GM10248 (cell line): ENCODE measurements around the gene EMP1.

Experiments used
- CTCF ChIA-PET: fragments of 300-600 bp; sonication (Branson Sonifier 250); formaldehyde crosslinking; extraction: SDS; loops from one replicate; lab custom pipeline; 2021; ENCODE audit warnings: antibody characterized with exemption; lab: Yijun Ruan, JAX
- POLR2A ChIA-PET: fragments of 350-650 bp; sonication (Branson Sonifier 250); formaldehyde crosslinking; extraction: SDS; loops from one replicate; lab custom pipeline; 2020; ENCODE audit warnings: antibody characterized with exemption; lab: Yijun Ruan, JAX
- DNase-seq: peaks from one replicate; pipeline ENCODE4 v3.0.0; 2012; ENCODE audit errors: extremely low spot score
- CTCF ChIP-seq: IDR thresholded peaks from 2 replicates; pipeline ENCODE4 v1.5.1; 2012; ENCODE audit warnings: mild to moderate bottlenecking, low read depth; ENCODE audit errors: extremely low read depth, missing control alignments, control extremely low read depth

The EMP1 gene

DNA sequence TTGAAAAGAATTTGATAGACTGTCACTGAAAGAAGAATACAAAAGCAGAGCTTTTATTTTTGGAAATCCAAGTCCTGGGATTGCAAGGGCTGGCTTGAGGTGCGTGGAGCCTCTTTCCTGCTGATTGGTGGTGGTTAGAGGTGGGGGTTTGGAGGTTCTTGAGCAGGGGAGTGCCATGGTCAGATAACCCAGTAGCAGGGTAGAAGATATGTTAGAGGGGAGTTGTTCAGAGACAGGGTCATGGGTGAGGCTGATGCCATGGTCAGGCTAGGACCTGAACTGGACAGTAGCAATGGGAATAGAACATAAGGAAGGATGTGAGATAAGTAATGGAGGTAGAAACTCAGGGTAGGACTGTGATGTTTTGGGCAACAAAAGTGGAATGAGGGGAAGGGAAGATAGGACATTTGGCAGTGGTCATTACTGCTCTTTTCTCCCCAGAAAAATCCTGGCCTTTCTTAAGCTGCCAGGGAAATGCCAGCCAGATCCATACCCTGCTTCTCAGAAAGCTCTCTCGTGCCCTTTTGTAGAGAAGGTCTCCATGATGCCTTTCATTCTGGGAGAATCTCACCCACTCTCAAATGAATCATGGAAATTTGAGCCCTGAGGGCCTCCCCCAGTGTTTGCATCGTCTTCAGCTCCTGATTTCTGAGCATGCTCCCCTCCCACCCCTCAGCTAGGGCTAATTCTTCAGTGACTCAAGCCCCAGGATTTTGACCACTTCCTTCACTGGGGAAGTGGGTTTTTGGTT lies 9.5 kb downstream of the EMP1 start:
- DNase-seq = no peak
- ChIA-PET CTCF (interaction anchor here (1.6 to 1.9 kb wide), 2 partner anchors 13 to 290 kb away, joined by 5 to 11 read pairs; no protein-coding TSS in a partner anchor), POLR2A (interaction anchor here (0.5 kb wide), 1 partner anchor 10 kb away, joined by 3 read pairs; the partner anchor contains the start of gene EMP1)
- TF ChIP-seq CTCF = no peak

- CTCF ChIA-PET = interaction anchor here (1.6 to 2.1 kb wide), 4 partner anchors 13 to 419 kb away, joined by 5 to 15 read pairs (median 8); no protein-coding TSS in a partner anchor
- POLR2A ChIA-PET = no interaction called here
- no peak for DNase-seq
- TF ChIP-seq CTCF = no peak
These were observed 10.0 kb downstream of the EMP1 start for GRCh38 chr12:13206560-13206897.

- TF ChIP-seq CTCF = peak; percentile 40
- CTCF ChIA-PET = interaction anchor here (0.9 to 5.7 kb wide), 6 partner anchors 9 to 421 kb away, joined by 3 to 117 read pairs (median 4); no protein-coding TSS in a partner anchor
These were observed 12.3 kb downstream of the EMP1 start for GRCh38 chr12:13208533-13209435.

DNA sequence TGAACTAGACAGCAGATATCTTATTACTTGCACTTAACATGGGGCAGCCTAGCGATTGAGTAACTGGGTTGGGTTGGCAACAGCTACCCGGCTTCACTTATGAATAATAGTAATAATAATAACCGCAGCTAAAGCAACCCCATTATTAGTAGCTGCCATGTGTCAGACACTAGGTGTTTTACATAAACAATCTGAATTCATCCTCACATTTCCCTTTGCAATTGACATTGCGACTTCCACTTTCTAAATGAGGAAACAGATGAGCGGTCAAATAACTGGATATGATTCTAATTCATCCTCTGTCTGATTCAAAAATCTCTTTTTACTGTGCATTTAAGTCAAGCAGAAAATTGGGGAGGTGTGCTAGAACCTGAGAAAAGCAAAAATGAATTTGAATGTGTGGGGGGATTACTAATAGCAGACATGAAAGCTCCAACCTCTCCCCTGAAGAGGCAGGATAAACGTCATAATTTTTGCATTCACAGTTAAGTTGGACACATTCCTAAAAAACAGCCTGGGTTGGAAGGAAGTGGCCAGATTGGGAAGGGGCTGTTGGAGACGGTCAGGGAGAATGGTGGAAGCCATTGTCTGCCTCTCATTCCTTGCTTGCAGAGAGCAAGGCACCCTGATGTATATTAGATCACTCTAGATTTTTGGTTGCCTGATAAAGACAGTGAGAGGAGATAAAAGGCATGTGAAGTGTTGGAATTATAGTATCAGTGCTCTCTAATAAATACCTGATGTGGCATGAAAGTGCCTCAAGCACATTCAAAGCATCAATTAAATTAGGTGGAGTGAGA lies 13.1 kb downstream of the EMP1 start:
- POLR2A ChIA-PET = no interaction called here
- DNase-seq = no peak
- CTCF ChIA-PET = interaction anchor here (0.8 to 5.7 kb wide), 8 partner anchors 10 to 420 kb away, joined by 3 to 117 read pairs (median 3); partner anchors contain the start of gene EMP1
- TF ChIP-seq CTCF = no peak

More at GRCh38 chr12:13208533-13209435, 12.3 kb downstream of the EMP1 start:
- POLR2A ChIA-PET = no interaction called here
- no peak for DNase-seq

DNA sequence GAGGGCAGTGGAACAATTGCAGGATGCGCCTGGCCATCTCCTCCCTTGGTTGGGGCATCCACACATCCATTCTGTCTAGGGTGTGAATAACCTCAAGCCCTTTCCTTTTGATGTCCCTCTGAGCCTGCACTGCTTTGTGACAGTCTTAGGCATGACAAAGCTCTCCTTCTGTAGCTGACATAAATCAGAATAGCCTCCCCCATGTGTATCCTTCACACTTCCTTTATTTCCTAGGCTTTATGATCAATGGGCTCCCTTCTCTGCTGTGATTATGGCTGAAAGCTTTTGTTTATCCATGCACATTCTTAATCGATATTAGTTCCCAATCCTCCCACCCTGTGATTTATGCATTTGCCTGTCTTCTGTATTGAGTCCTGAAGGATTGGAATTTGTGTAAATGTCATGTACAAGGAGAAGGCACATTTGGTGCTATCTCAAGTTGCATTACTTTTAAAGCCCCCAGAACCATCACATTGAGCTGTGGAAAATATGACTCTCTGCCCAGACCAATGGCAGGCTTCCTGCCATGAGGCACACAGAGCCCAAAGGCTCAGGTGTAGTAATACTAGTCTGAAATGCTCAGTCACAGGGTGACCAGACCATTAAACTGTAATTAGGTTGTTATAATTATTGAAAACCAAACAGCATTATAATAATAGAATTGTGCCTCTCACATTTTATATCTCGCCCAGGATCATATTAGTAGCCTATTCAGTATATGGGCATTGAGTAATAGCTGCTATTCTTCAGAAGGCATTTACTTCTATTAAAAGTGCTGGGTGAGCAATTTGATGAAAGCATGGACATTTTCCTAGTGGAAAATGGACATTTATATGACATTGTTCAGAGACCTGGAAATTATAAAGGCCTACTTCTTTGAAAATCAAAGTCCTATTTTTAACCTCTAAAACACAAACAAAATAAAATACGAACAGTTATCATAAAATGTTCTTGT lies 14.0 kb downstream of the EMP1 start:
- CTCF ChIA-PET = interaction anchor here (0.8 to 5.7 kb wide), 18 partner anchors 9 to 421 kb away, joined by 3 to 117 read pairs (median 6); partner anchors contain the start of gene EMP1
- POLR2A ChIA-PET = no interaction called here
- TF ChIP-seq CTCF = no peak
- no peak for DNase-seq
